NCI-H1694 treated with DMSO at 0.1 percent for 48 hours (cell line): ENCODE measurements around the gene NIPSNAP3A.
A peak's percentile ranks its signal among the peaks of the same experiment; 100 is the strongest.

Source experiments
- DNase-seq: peaks from one replicate; lab custom pipeline; 2025; lab: John Stamatoyannopoulos, UW

NIPSNAP3A gene

GRCh38 chr9:104774831-104775573 lies 27.5 kb downstream of the NIPSNAP3A start:
- DNase-seq: no peak

- no peak for DNase-seq
Measured at GRCh38 chr9:104775574-104775936, 28.1 kb downstream of the NIPSNAP3A start.

- DNase-seq: no peak
Measured at GRCh38 chr9:104775976-104776375, 28.5 kb downstream of the NIPSNAP3A start.

- no peak for DNase-seq
Measured at GRCh38 chr9:104776797-104777196, 29.3 kb downstream of the NIPSNAP3A start.

GRCh38 chr9:104778802-104779201 lies 31.3 kb downstream of the NIPSNAP3A start:
- no peak for DNase-seq

GRCh38 chr9:104779334-104779733 lies 31.9 kb downstream of the NIPSNAP3A start:
- no peak for DNase-seq

GRCh38 chr9:104779946-104780535 lies 32.6 kb downstream of the NIPSNAP3A start:
- no peak for DNase-seq

- peak; percentile 14 for DNase-seq
Measured at GRCh38 chr9:104780796-104781395, 33.4 kb downstream of the NIPSNAP3A start.

- DNase-seq: no peak
Measured at GRCh38 chr9:104783588-104783987, 36.1 kb downstream of the NIPSNAP3A start.

- DNase-seq: no peak
Measured at GRCh38 chr9:104784098-104784497, 36.6 kb downstream of the NIPSNAP3A start.

- no peak for DNase-seq
Measured at GRCh38 chr9:104786293-104786692, 38.8 kb downstream of the NIPSNAP3A start.

- DNase-seq: no peak
Measured at GRCh38 chr9:104787306-104788015, 40.0 kb downstream of the NIPSNAP3A start.

- DNase-seq: no peak
Measured at GRCh38 chr9:104788251-104788650, 40.8 kb downstream of the NIPSNAP3A start.

- DNase-seq: no peak
Measured at GRCh38 chr9:104794070-104794469, 46.6 kb downstream of the NIPSNAP3A start.

- no peak for DNase-seq
Measured at GRCh38 chr9:104795082-104795481, 47.6 kb downstream of the NIPSNAP3A start.

GRCh38 chr9:104795857-104796256 lies 48.4 kb downstream of the NIPSNAP3A start:
- DNase-seq: no peak

GRCh38 chr9:104798209-104798995 lies 50.9 kb downstream of the NIPSNAP3A start:
- DNase-seq: no peak

GRCh38 chr9:104800068-104800785 lies 52.7 kb downstream of the NIPSNAP3A start:
- no peak for DNase-seq

GRCh38 chr9:104802110-104802509 lies 54.6 kb downstream of the NIPSNAP3A start:
- DNase-seq: no peak

GRCh38 chr9:104802906-104803305 lies 55.4 kb downstream of the NIPSNAP3A start:
- DNase-seq: no peak

GRCh38 chr9:104805441-104805840 lies 58.0 kb downstream of the NIPSNAP3A start:
- DNase-seq: no peak
